Neuron (in vitro differentiated cells): Measurements from ENCODE around the gene SLC35F4.
A peak's percentile ranks its signal among the peaks of the same experiment; 100 is the strongest.

Experiments
- H2AFZ ChIP-seq: one replicate; pipeline ENCODE4 v1.6.1; 2013; ENCODE audit warnings: low read depth, mild to moderate bottlenecking, inconsistent platforms, low read length, moderate library complexity
- H3K27me3 ChIP-seq: one replicate; pipeline ENCODE4 v1.6.1; 2013; ENCODE audit warnings: low read length; ENCODE audit not compliant: insufficient read depth
- H3K36me3 ChIP-seq: one replicate; pipeline ENCODE4 v1.6.1; 2013; ENCODE audit warnings: low read length; ENCODE audit not compliant: insufficient read depth
- H3K4me1 ChIP-seq: one replicate; pipeline ENCODE4 v1.6.1; 2013; ENCODE audit warnings: low read length; ENCODE audit not compliant: insufficient read depth
- H3K4me3 ChIP-seq: 2 replicates; pipeline ENCODE4 v1.5.1; 2013; ENCODE audit warnings: mild to moderate bottlenecking, low read length, moderate library complexity
- H3K9me3 ChIP-seq: one replicate; pipeline ENCODE4 v1.6.1; 2013; ENCODE audit warnings: low read length

The SLC35F4 gene

DNA sequence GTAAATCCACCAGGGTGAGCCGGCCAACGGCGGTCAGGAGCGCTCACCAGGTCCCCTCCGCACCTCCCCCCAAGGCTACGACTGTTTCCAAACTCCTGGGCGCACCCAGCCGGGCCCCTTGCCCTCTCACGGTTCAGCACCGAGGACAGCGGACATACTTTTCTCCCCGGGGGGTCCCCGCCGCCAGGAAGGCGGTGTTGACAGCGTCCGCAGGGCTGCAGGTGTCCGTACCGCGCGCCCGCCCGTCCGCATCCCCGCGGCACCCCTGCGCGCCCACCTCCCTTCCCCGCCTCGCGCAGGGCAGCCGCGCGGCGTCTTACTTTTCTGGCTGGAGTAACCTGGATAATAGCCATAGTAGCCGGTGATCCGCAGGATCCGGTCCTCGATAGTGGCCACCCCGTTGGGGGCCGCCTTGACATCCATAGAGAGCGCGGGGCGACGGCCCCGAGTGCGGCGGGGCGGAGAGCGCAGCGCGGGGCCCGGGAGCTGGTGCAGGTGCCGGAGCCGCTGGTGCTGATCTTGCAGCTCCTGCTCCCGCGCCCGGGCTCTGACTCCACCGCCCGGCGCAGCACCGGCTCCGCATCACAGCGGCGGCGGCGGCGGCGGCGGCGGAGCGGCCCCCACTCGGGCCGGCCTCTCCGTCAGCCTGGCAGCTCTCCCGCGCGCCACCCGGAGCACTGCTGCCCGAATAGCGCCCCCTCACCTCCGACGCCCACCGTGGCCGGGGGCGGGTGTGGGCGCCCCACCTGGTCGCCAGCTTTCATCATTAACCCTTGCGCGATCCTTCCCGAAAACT is at the start of gene SLC35F4:
SLC35F4 (minus strand) TSS at position 690 of the 796 bp plus-strand sequence.
- H3K36me3 ChIP-seq, result no peaks in the 10 kb centered on the region
- H3K4me1 ChIP-seq, result peaks cover 3% of the 10 kb centered on the region
- peak within 1 kb of the TSS; percentile 29 for H3K4me3 ChIP-seq
- H3K27me3 ChIP-seq, result peaks cover 40% of the 10 kb centered on the region
- peak within 1 kb of the TSS; percentile 77 for H2AFZ ChIP-seq
- H3K9me3 ChIP-seq, result no peaks in the 10 kb centered on the region

DNA sequence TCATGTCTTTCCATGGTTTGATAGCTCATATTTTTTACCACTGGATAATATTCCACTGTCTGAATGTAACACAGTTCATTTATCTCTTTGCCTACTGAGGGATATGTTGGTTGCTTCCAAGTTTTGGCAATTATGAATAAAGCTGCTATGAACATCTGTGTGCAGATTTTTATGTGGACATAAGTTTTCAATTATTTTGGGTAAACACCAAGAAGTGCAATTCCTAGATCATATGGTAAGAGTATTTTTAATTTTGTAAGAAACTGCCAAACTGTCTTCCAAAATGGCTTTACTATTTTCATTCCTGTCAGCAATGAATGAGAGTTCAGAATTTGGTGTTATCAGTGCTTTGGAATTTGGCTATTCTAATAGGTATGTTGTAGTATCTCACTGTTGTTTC is 43.7 kb upstream of the SLC35F4 start:
- no peaks in the 10 kb centered on the region for H3K36me3 ChIP-seq
- no peak overlapping the region for H2AFZ ChIP-seq
- H3K4me3 ChIP-seq, result no peak overlapping the region
- H3K9me3 ChIP-seq, result no peaks in the 10 kb centered on the region
- H3K4me1 ChIP-seq, result no peaks in the 10 kb centered on the region
- no peaks in the 10 kb centered on the region for H3K27me3 ChIP-seq

- Histone ChIP-seq H2AFZ (no peak overlapping the region), H3K36me3 (no peaks in the 10 kb centered on the region), H3K4me3 (no peak overlapping the region), H3K4me1 (no peaks in the 10 kb centered on the region), H3K9me3 (no peaks in the 10 kb centered on the region), H3K27me3 (no peaks in the 10 kb centered on the region)
Observed at GRCh38 chr14:57903954-57904353, 38.1 kb upstream of the SLC35F4 start.

DNA sequence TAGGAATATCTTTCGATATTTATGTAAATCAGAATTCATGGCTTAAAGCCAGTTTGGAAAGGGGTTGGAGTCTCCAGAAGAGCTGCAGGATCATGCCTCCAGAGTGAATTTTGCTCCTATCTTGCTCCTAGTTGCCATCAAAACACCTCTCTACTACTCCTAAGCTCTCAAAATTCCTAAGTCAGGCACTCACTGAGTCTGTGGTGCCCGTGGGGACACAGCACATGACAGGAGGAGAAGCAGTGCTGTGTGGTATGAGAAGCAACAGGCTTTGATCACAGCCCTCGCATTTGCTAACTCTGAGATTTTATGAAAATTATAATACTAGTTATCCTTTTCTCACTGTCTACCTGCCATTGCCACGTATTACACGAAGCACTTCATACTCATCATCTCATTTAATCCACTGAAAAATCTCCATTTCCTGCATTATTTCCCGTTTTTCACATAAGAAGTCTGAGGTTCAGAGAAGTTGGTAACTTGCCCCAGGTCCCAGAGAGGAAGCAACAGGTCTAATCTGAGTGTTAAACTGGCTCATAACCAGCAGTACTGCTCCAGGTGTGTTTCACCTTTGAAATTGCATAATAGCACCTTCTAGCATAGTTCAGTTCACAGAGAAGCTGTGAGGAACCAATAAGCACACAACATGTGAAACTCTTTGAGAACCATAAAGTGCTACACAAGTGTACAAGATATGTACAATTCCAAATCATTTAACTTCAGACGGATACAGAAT is 33.1 kb upstream of the SLC35F4 start:
- Histone ChIP-seq H3K4me3 (no peak overlapping the region), H3K9me3 (no peaks in the 10 kb centered on the region), H3K4me1 (no peaks in the 10 kb centered on the region), H2AFZ (no peak overlapping the region), H3K36me3 (no peaks in the 10 kb centered on the region), H3K27me3 (peaks cover 6% of the 10 kb centered on the region)

- Histone ChIP-seq H3K9me3 (no peaks in the 10 kb centered on the region), H3K4me1 (no peaks in the 10 kb centered on the region), H2AFZ (no peak overlapping the region), H3K27me3 (peaks cover 6% of the 10 kb centered on the region), H3K36me3 (no peaks in the 10 kb centered on the region), H3K4me3 (no peak overlapping the region)
Observed at GRCh38 chr14:57897144-57897748, 31.4 kb upstream of the SLC35F4 start.

DNA sequence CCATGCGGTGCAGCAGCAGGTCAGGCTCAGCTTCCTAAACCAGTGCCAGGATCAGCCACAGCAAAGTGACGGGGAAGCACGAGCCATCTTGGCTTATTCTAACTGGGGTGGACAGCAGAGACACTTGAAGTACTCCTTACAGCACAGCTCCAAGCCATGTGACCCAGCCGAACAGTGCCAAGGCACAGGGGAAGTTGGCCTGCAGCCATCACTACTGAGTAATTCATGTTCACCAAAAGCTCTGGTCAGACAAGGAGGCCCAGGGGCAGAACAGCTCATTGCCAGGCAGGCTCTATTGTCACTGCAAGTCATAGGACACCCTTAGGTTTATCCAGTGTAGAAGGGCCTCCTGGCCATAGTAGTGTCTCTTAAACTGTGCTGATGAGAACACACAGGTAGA is 23.4 kb upstream of the SLC35F4 start:
- H2AFZ ChIP-seq, result no peak overlapping the region
- no peak overlapping the region for H3K4me3 ChIP-seq
- no peaks in the 10 kb centered on the region for H3K36me3 ChIP-seq
- H3K4me1 ChIP-seq, result no peaks in the 10 kb centered on the region
- H3K27me3 ChIP-seq, result peaks cover 5% of the 10 kb centered on the region
- H3K9me3 ChIP-seq, result no peaks in the 10 kb centered on the region

DNA sequence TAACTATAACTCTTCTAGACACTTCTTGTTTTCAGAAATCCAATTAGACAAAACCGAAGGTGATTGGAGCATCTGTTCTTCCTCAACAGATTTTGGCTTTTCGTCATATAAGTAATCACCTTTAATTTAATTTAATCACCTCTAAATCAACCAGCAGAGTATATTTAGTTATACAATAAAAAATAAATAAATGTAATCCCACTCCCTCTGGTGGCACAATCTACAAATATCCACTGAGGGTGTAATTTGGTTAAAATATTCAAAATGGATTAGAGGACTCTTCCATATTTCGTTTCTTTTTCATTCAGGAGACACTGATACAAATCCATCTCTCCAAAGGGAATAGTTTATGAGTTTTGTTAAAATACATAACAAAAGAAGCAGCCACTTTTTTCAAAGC is 18.3 kb upstream of the SLC35F4 start:
- Histone ChIP-seq H3K36me3 (no peaks in the 10 kb centered on the region), H3K27me3 (peaks cover 5% of the 10 kb centered on the region), H2AFZ (no peak overlapping the region), H3K9me3 (no peaks in the 10 kb centered on the region), H3K4me3 (no peak overlapping the region), H3K4me1 (no peaks in the 10 kb centered on the region)

- H3K4me1 ChIP-seq, result no peaks in the 10 kb centered on the region
- H3K27me3 ChIP-seq, result peaks cover 5% of the 10 kb centered on the region
- no peaks in the 10 kb centered on the region for H3K9me3 ChIP-seq
- H3K4me3 ChIP-seq, result no peak overlapping the region
- H2AFZ ChIP-seq, result no peak overlapping the region
- H3K36me3 ChIP-seq, result no peaks in the 10 kb centered on the region
Observed at GRCh38 chr14:57883061-57883460, 17.2 kb upstream of the SLC35F4 start.

DNA sequence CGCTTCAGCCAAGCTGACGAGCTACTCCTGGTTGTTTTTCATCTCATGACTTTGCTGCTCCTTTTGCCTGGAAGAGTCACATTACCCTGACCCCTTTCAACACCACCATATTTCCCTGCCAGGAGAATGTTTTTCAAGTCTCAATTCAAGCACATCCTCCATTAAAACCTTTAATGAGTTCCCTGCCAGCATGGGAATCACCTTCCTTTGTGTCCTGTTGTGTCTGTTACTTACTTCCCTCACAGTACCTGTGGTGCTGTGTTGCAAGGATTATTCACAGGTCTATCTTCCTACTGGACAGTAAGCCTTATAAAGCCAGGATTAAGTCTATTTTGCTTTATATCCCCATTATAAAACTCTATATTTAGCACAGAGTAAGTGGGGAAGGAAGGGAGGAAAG is 13.6 kb upstream of the SLC35F4 start:
- H3K36me3 ChIP-seq, result no peaks in the 10 kb centered on the region
- no peaks in the 10 kb centered on the region for H3K4me1 ChIP-seq
- H3K4me3 ChIP-seq, result no peak overlapping the region
- no peak overlapping the region for H2AFZ ChIP-seq
- H3K27me3 ChIP-seq, result no peaks in the 10 kb centered on the region
- H3K9me3 ChIP-seq, result no peaks in the 10 kb centered on the region

DNA sequence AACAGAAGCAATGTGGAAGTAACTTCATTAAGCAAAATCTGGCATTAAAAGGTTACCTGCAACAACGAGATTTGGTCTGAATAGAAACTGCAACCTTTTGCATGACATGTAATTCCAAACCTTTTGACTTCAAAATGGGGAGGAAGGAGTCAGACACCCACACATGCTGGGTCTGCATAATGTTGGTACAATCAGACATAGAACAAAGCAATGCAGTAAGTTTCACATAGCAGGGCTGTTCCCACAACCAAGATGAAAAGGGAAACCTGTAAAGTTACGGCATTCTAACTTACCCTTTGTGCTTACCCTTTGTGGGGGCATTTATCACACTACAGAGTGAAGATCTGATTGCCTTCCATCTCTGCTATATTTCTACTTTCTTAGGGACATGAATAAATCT is 10.1 kb upstream of the SLC35F4 start:
- H3K4me1 ChIP-seq, result no peaks in the 10 kb centered on the region
- no peaks in the 10 kb centered on the region for H3K27me3 ChIP-seq
- H3K9me3 ChIP-seq, result no peaks in the 10 kb centered on the region
- no peaks in the 10 kb centered on the region for H3K36me3 ChIP-seq
- H3K4me3 ChIP-seq, result no peak overlapping the region
- H2AFZ ChIP-seq, result no peak overlapping the region

DNA sequence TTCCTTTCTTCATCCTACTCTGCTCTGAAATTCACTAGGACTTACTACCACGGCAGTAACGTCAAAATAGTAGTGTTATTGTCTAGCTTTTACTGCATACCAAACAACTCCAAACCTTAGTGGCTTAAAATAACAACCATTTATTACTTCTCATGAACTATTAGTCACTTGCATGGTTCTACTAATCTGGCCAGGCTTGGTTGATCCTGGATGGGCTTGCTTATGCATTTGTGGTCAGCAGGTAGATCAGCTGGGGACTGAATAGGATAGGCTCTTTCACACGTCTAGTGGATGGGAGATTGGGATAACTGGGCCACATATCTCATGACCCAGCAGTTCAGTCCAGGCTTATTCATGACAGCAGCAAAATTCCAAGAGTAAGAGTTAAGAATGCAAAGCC is 9.4 kb upstream of the SLC35F4 start:
- Histone ChIP-seq H3K9me3 (no peaks in the 10 kb centered on the region), H3K4me3 (no peak overlapping the region), H3K27me3 (no peaks in the 10 kb centered on the region), H2AFZ (no peak overlapping the region), H3K4me1 (no peaks in the 10 kb centered on the region), H3K36me3 (no peaks in the 10 kb centered on the region)

DNA sequence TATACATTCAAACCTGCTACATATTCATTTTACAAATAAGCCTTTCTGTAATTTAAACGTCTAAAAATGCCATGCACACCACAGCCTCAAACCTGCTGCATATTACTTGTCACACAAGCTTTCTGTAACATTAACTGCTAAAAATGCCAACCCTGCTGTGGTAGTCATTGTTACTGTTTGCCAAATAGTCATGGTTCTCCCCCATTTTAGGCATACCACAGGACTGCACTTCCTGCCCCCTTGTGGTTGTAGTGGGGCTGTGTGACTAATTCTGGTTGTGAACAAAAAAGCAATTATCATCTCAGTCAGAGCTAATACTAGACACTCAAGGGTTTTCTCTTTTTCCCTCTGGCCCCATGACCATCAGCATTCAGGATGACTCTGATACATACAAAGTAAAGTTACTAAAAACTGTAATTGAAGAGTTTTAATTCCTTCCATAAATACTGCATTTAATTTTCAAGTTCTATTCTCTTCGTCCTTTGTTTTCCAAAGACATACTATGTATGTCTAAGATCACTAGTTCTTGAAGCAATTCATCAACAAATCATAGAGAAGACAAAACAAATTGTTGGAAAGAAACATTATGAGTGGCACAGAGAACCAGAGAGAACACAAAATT is 5.7 kb upstream of the SLC35F4 start:
- Histone ChIP-seq H3K4me1 (no peaks in the 10 kb centered on the region), H2AFZ (no peak overlapping the region), H3K9me3 (no peaks in the 10 kb centered on the region), H3K27me3 (peaks cover 11% of the 10 kb centered on the region), H3K4me3 (no peak overlapping the region), H3K36me3 (no peaks in the 10 kb centered on the region)
